ENCODE results near the gene SERTAD3.

- TF ChIP-seq, protein P1, sequence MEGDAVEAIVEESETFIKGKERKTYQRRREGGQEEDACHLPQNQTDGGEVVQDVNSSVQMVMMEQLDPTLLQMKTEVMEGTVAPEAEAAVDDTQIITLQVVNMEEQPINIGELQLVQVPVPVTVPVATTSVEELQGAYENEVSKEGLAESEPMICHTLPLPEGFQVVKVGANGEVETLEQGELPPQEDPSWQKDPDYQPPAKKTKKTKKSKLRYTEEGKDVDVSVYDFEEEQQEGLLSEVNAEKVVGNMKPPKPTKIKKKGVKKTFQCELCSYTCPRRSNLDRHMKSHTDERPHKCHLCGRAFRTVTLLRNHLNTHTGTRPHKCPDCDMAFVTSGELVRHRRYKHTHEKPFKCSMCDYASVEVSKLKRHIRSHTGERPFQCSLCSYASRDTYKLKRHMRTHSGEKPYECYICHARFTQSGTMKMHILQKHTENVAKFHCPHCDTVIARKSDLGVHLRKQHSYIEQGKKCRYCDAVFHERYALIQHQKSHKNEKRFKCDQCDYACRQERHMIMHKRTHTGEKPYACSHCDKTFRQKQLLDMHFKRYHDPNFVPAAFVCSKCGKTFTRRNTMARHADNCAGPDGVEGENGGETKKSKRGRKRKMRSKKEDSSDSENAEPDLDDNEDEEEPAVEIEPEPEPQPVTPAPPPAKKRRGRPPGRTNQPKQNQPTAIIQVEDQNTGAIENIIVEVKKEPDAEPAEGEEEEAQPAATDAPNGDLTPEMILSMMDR (IDR thresholded peaks at IDR 0.05; ENCODE audit: control extremely low read depth in 1 of 3, insufficient read depth in 1 of 3, low read depth in 1 of 3, low read length in 3 of 3), result peak; percentile 40 to 62 (median 47)
- TF ChIP-seq POLR2A (IDR thresholded peaks at IDR 0.05; ENCODE audit: control extremely low read depth in 1 of 2, low read depth in 2 of 2, low read length in 2 of 2) (no peak), EP300 (IDR thresholded peaks at IDR 0.05; ENCODE audit: borderline replicate concordance in 1 of 2, low read depth in 2 of 2, low read length in 2 of 2) (no peak), JUN (IDR thresholded peaks at IDR 0.05; ENCODE audit: low read depth, low read length) (no peak), ZNF274 (IDR thresholded peaks at IDR 0.05; ENCODE audit: borderline replicate concordance, extremely low read depth, low read length) (no peak)
These were observed 51.1 kb downstream of the SERTAD3 start for GRCh38 chr19:40392894-40393517.
